ENCODE measurements around the gene BRICD5.

BRICD5 gene

GRCh38 chr16:2165861-2166260 is 44.8 kb downstream of the BRICD5 start:
- no peak for DNase-seq (ENCODE audit: low read depth, low spot score)

GRCh38 chr16:2163211-2163881 is 47.3 kb downstream of the BRICD5 start:
- no peak for DNase-seq (ENCODE audit: low read depth, low spot score)

GRCh38 chr16:2162676-2163118 is 48.0 kb downstream of the BRICD5 start:
- no peak for DNase-seq (ENCODE audit: low read depth, low spot score)

GRCh38 chr16:2161911-2162310 is 48.8 kb downstream of the BRICD5 start:
- no peak for DNase-seq (ENCODE audit: low read depth, low spot score)

- DNase-seq (ENCODE audit: low read depth, low spot score) = no peak
Measured at GRCh38 chr16:2160915-2161551, 49.6 kb downstream of the BRICD5 start.

Data from activated naive CD8-positive, alpha-beta T cell treated with anti-CD3 and anti-CD28 coated beads, Interleukin-2, amount 50 U/mL, for 16 hours (primary cell).